ENCODE data around the gene AFP.

AFP gene

GRCh38 chr4:73440653-73441052 is 4.6 kb downstream of the AFP start:
- Histone ChIP-seq H3K9ac (ENCODE audit: low read length) (no peak overlapping the region), H3K4me1 (ENCODE audit: control insufficient read depth, low read depth, low read length) (no peaks in the 10 kb centered on the region), H3K27me3 (ENCODE audit: control insufficient read depth, insufficient read depth, low read length) (no peaks in the 10 kb centered on the region), H3K9me3 (ENCODE audit: control insufficient read depth, low read depth, low read length) (no peaks in the 10 kb centered on the region), H3K4me3 (ENCODE audit: low read length) (no peak overlapping the region), H3K36me3 (ENCODE audit: control insufficient read depth, low read depth, low read length) (no peaks in the 10 kb centered on the region), H3K27ac (ENCODE audit: low read length) (no peak overlapping the region)

- Histone ChIP-seq H3K9ac (ENCODE audit: low read length) (no peak overlapping the region), H3K9me3 (ENCODE audit: control insufficient read depth, low read depth, low read length) (no peaks in the 10 kb centered on the region), H3K36me3 (ENCODE audit: control insufficient read depth, low read depth, low read length) (no peaks in the 10 kb centered on the region), H3K4me3 (ENCODE audit: low read length) (no peak overlapping the region), H3K4me1 (ENCODE audit: control insufficient read depth, low read depth, low read length) (no peaks in the 10 kb centered on the region), H3K27me3 (ENCODE audit: control insufficient read depth, insufficient read depth, low read length) (no peaks in the 10 kb centered on the region), H3K27ac (ENCODE audit: low read length) (no peak overlapping the region)
These were observed 6.3 kb downstream of the AFP start for GRCh38 chr4:73442275-73442674.

GRCh38 chr4:73443224-73443623 is 7.2 kb downstream of the AFP start:
- Histone ChIP-seq H3K4me1 (ENCODE audit: control insufficient read depth, low read depth, low read length) (no peaks in the 10 kb centered on the region), H3K27me3 (ENCODE audit: control insufficient read depth, insufficient read depth, low read length) (no peaks in the 10 kb centered on the region), H3K27ac (ENCODE audit: low read length) (no peak overlapping the region), H3K36me3 (ENCODE audit: control insufficient read depth, low read depth, low read length) (no peaks in the 10 kb centered on the region), H3K9me3 (ENCODE audit: control insufficient read depth, low read depth, low read length) (no peaks in the 10 kb centered on the region), H3K4me3 (ENCODE audit: low read length) (no peak overlapping the region), H3K9ac (ENCODE audit: low read length) (no peak overlapping the region)

- H3K9ac ChIP-seq (ENCODE audit: low read length): no peak overlapping the region
- H3K4me3 ChIP-seq (ENCODE audit: low read length): no peak overlapping the region
- peaks cover 18% of the 10 kb centered on the region for H3K4me1 ChIP-seq (ENCODE audit: control insufficient read depth, low read depth, low read length)
- no peak overlapping the region for H3K27ac ChIP-seq (ENCODE audit: low read length)
- H3K27me3 ChIP-seq (ENCODE audit: control insufficient read depth, insufficient read depth, low read length): peaks cover 10% of the 10 kb centered on the region
- H3K9me3 ChIP-seq (ENCODE audit: control insufficient read depth, low read depth, low read length): no peaks in the 10 kb centered on the region
- no peaks in the 10 kb centered on the region for H3K36me3 ChIP-seq (ENCODE audit: control insufficient read depth, low read depth, low read length)
These were observed 9.6 kb downstream of the AFP start for GRCh38 chr4:73445383-73446335.

- Histone ChIP-seq H3K9ac (ENCODE audit: low read length) (no peak overlapping the region), H3K4me3 (ENCODE audit: low read length) (no peak overlapping the region), H3K4me1 (ENCODE audit: control insufficient read depth, low read depth, low read length) (peaks cover 26% of the 10 kb centered on the region), H3K36me3 (ENCODE audit: control insufficient read depth, low read depth, low read length) (no peaks in the 10 kb centered on the region), H3K27ac (ENCODE audit: low read length) (no peak overlapping the region), H3K27me3 (ENCODE audit: control insufficient read depth, insufficient read depth, low read length) (peaks cover 10% of the 10 kb centered on the region), H3K9me3 (ENCODE audit: control insufficient read depth, low read depth, low read length) (no peaks in the 10 kb centered on the region)
These were observed 10.4 kb downstream of the AFP start for GRCh38 chr4:73446336-73446938.

- Histone ChIP-seq H3K4me1 (ENCODE audit: control insufficient read depth, low read depth, low read length) (peaks cover 38% of the 10 kb centered on the region), H3K36me3 (ENCODE audit: control insufficient read depth, low read depth, low read length) (no peaks in the 10 kb centered on the region), H3K9ac (ENCODE audit: low read length) (no peak overlapping the region), H3K27ac (ENCODE audit: low read length) (no peak overlapping the region), H3K27me3 (ENCODE audit: control insufficient read depth, insufficient read depth, low read length) (peaks cover 19% of the 10 kb centered on the region), H3K9me3 (ENCODE audit: control insufficient read depth, low read depth, low read length) (no peaks in the 10 kb centered on the region), H3K4me3 (ENCODE audit: low read length) (no peak overlapping the region)
These were observed 11.7 kb downstream of the AFP start for GRCh38 chr4:73447671-73448070.

DNA sequence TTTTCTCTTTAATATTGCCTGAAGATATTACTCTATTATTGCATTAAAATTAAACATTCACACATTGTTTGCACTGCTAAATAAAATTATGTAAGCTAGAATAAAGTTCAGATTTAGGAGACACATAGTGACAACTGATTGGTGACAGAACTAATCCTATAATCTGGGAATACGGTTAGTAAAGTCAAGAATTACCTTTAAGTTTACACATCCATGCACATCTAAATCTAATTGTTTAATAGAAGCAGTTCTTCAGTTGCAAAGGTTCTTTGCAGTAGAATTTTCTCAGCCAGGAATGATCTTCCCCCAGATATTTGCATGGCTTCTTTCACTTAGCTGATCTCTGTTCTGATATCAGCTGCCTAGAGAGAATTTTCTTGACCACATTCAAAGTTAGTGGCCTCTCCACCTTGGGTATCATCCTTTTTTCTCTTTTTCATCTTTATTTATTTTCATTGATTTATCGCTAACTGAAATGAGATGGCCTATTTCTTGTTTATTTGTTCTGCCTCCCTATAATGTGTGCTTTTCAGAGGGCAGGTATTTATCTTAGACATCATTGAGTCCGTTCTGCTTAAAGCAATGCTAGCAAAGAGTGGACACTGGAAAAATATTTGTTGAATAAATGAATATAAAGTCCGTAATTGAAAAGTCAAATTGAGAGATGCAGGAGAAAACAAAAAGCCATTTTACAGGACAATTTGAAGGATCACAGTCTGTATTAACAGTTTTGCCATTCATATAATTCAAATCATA is 12.6 kb downstream of the AFP start:
- H3K4me1 ChIP-seq (ENCODE audit: control insufficient read depth, low read depth, low read length): peaks cover 48% of the 10 kb centered on the region
- H3K36me3 ChIP-seq (ENCODE audit: control insufficient read depth, low read depth, low read length): no peaks in the 10 kb centered on the region

DNA sequence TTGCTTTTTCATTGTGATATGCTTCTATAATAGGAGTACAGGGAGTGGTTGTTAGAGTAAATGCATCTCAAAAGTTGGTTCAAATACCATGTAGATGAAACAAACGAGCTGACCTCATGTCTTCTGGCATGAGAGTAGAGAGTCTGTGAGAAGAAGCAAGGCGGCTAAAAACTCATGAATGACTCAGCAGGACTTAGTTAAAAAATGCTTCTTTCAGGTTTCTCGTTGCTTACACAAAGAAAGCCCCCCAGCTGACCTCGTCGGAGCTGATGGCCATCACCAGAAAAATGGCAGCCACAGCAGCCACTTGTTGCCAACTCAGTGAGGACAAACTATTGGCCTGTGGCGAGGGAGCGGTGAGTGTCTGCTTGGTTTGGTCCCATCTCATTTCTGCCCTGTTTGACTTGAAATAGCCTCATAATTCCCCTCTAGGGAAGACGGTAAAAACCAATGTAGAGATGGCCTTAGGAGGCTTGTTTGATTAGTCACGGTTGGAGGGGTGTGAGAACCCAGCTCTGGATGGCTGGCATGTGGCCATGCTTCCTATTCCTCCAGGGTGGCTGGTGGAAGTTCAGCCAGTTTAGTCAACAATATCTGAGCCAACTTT is 14.5 kb downstream of the AFP start:
- Histone ChIP-seq H3K9ac (ENCODE audit: low read length) (peak overlapping the region; percentile 9), H3K27ac (ENCODE audit: low read length) (no peak overlapping the region), H3K27me3 (ENCODE audit: control insufficient read depth, insufficient read depth, low read length) (peaks cover 19% of the 10 kb centered on the region), H3K36me3 (ENCODE audit: control insufficient read depth, low read depth, low read length) (no peaks in the 10 kb centered on the region), H3K4me1 (ENCODE audit: control insufficient read depth, low read depth, low read length) (peaks cover 54% of the 10 kb centered on the region), H3K9me3 (ENCODE audit: control insufficient read depth, low read depth, low read length) (no peaks in the 10 kb centered on the region), H3K4me3 (ENCODE audit: low read length) (no peak overlapping the region)

More for the DNA sequence above, 12.6 kb downstream of the AFP start:
- H3K4me3 ChIP-seq (ENCODE audit: low read length): no peak overlapping the region
- H3K9me3 ChIP-seq (ENCODE audit: control insufficient read depth, low read depth, low read length): no peaks in the 10 kb centered on the region
- peaks cover 19% of the 10 kb centered on the region for H3K27me3 ChIP-seq (ENCODE audit: control insufficient read depth, insufficient read depth, low read length)
- H3K27ac ChIP-seq (ENCODE audit: low read length): no peak overlapping the region
- H3K9ac ChIP-seq (ENCODE audit: low read length): no peak overlapping the region

GRCh38 chr4:73451404-73451803 is 15.4 kb downstream of the AFP start:
- Histone ChIP-seq H3K4me3 (ENCODE audit: low read length) (peak overlapping the region; percentile 2), H3K9me3 (ENCODE audit: control insufficient read depth, low read depth, low read length) (no peaks in the 10 kb centered on the region), H3K27me3 (ENCODE audit: control insufficient read depth, insufficient read depth, low read length) (peaks cover 19% of the 10 kb centered on the region), H3K4me1 (ENCODE audit: control insufficient read depth, low read depth, low read length) (peaks cover 54% of the 10 kb centered on the region), H3K27ac (ENCODE audit: low read length) (no peak overlapping the region), H3K9ac (ENCODE audit: low read length) (no peak overlapping the region), H3K36me3 (ENCODE audit: control insufficient read depth, low read depth, low read length) (no peaks in the 10 kb centered on the region)

DNA sequence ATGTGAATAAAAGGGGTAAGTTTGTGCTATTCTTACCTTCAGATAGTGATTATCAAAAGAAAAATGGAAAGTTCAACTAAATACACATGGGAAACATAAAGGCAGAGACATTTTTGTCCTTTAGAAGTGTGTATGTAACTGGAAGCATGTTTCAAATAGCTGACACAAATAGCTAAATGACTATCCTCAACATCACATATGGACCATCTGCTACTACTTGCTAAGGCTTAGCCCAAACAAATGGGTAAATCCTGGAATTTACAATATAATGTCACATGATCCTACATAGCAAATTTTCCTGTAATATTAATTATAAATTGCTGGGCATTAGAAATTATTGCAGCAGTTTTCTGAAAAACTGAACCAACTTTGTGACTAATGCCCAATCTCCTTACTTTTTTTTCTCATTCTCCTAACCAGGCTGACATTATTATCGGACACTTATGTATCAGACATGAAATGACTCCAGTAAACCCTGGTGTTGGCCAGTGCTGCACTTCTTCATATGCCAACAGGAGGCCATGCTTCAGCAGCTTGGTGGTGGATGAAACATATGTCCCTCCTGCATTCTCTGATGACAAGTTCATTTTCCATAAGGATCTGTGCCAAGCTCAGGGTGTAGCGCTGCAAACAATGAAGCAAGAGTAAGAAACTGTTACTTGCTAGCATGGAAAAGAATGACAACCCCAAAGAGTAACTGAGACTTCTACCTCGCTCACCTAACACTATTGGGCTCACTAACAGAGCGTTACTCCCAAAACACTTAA is 16.1 kb downstream of the AFP start:
- H3K27me3 ChIP-seq (ENCODE audit: control insufficient read depth, insufficient read depth, low read length): peaks cover 19% of the 10 kb centered on the region
- peak overlapping the region; percentile 8 for H3K9ac ChIP-seq (ENCODE audit: low read length)
- no peak overlapping the region for H3K27ac ChIP-seq (ENCODE audit: low read length)
- H3K36me3 ChIP-seq (ENCODE audit: control insufficient read depth, low read depth, low read length): no peaks in the 10 kb centered on the region
- H3K4me1 ChIP-seq (ENCODE audit: control insufficient read depth, low read depth, low read length): peaks cover 54% of the 10 kb centered on the region
- peak overlapping the region; percentile 34 for H3K4me3 ChIP-seq (ENCODE audit: low read length)
- H3K9me3 ChIP-seq (ENCODE audit: control insufficient read depth, low read depth, low read length): no peaks in the 10 kb centered on the region
